ENCODE measurements around the gene CHKB. TPM values are rescaled to one million over a fixed set of nuclear protein-coding genes. Genes with fewer than 3 reads are reported as not detected.
"Not testable (repeated sequence)": the region's sequence is repeated elsewhere in the genome, so short reads cannot be mapped to it uniquely, and the experiment has no call there.

The CHKB gene
- total RNA-seq, 5 donors from 2014 or later (not counting 1 experiment from before 2014, with no cell fraction given) = 151 to 209 (median 203) TPM

DNA sequence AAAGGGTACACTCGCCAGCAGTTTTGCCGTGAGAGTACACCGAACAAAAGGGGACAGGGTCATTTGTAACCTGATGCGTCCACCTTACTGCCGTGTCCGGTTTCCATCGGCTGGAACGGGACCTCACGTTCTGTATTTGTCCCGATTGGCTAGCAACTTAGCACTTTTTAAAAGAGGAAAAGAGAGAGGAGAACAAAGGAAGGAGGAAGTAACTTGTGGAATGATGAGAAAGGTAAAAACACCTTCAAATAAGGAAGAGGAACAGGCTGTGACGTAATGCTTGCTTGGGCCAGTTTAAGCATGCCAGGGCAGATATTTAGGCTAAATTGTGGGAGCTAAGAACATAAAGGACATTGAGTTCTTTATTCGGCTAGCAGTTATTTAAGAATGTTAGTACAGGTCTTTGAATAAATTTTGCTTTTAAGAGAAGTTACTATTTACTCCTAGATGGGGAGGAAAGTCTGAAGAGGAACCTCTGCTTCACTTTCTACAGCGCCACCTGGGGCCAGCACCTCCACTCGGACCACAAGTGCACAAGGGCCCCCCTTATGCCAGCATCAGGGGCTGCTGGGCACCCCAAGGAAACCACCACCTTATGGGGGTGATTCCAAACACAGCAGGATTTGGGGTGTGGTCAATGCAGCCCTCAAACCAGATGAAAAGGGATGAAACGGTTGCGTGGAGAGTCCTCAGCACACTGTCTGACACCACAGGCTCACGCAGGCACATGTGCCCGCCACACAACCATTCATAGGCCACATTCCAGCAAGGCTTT lies 39.5 kb upstream of the CHKB start:
- Mint-ChIP-seq H3K27ac (peak overlapping the region; percentile 97 to 99), H3K27me3 (no peaks in the 10 kb centered on the region), H3K36me3 (peaks cover 3% of the 10 kb centered on the region), H3K9me3 (no peaks in the 10 kb centered on the region), H3K4me3 (peak overlapping the region; percentile 88 to 90 (median 90)), H3K4me1 (peaks cover 41 to 44% (median 43%) of the 10 kb centered on the region in 3 donors)
- no peak for ATAC-seq (replicated peaks in 1 of 4)
- Histone ChIP-seq H3K4me1 (ENCODE audit: control insufficient read depth in 1 of 2, extremely low read depth in 1 of 2, insufficient read depth in 2 of 2, low read length in 2 of 2) (peaks cover 26 to 49% of the 10 kb centered on the region in 2 experiments), H3K36me3 (ENCODE audit: control insufficient read depth in 2 of 2, extremely low read depth in 1 of 2, insufficient read depth in 1 of 2, low read length in 1 of 2) (peaks cover 2 to 17% of the 10 kb centered on the region in 2 donors), H3K4me3 (ENCODE audit: control insufficient read depth in 1 of 2, extremely low read depth in 1 of 2, low read length in 1 of 2) (peak overlapping the region; percentile 60 to 77), H3K27me3 (replicated peaks in 1 of 2; ENCODE audit: control insufficient read depth in 2 of 2, extremely low read depth in 1 of 2, insufficient read depth in 2 of 2, low read length in 1 of 2) (no peaks in the 10 kb centered on the region), H3K27ac (ENCODE audit: low read length) (peak overlapping the region; percentile 96), H3K9me3 (no peaks in the 10 kb centered on the region)
- peak in 22 of 35 experiments; percentile 18 to 60 (median 36) for DNase-seq
- WGBS (ENCODE audit: insufficient coverage) = 17% methylated on average over 11 of the region's 18 CpGs
- ChIA-PET POLR2A (interaction anchor here in 1 of 2 donors (1.5 kb wide), 1 partner anchor 114 kb away, joined by 6 read pairs; the partner anchor contains the start of genes LMF2 and NCAPH2), CTCF (interaction anchor here in 1 of 2 donors (1.0 to 3.2 kb wide), 5 partner anchors 10 to 125 kb away, joined by 3 to 35 read pairs (median 7); partner anchors contain the start of genes LMF2, NCAPH2 and SCO2)

- H3K4me3 Mint-ChIP-seq = peak overlapping the region; percentile 88 to 90 (median 90)
- peaks cover 3% of the 10 kb centered on the region for H3K36me3 Mint-ChIP-seq
- Histone ChIP-seq H3K36me3 (ENCODE audit: control insufficient read depth in 2 of 2, extremely low read depth in 1 of 2, insufficient read depth in 1 of 2, low read length in 1 of 2) (peaks cover 2 to 14% of the 10 kb centered on the region in 2 donors), H3K4me3 (ENCODE audit: control insufficient read depth in 1 of 2, extremely low read depth in 1 of 2, low read length in 1 of 2) (peak overlapping the region; percentile 60 to 77), H3K9me3 (no peaks in the 10 kb centered on the region), H3K27me3 (replicated peaks in 1 of 2; ENCODE audit: control insufficient read depth in 2 of 2, extremely low read depth in 1 of 2, insufficient read depth in 2 of 2, low read length in 1 of 2) (no peaks in the 10 kb centered on the region), H3K27ac (ENCODE audit: low read length) (peak overlapping the region; percentile 96), H3K4me1 (ENCODE audit: control insufficient read depth in 1 of 2, extremely low read depth in 1 of 2, insufficient read depth in 2 of 2, low read length in 2 of 2) (peaks cover 26 to 42% of the 10 kb centered on the region in 2 experiments)
- H3K27me3 Mint-ChIP-seq = no peaks in the 10 kb centered on the region
- CTCF ChIA-PET = interaction anchor here (0.6 to 3.2 kb wide), 17 partner anchors 9 to 380 kb away, joined by 3 to 35 read pairs (median 5); partner anchors contain the start of genes HDAC10 (in 1 of the 2), LMF2 (in 1 of the 2), NCAPH2 (in 1 of the 2) and SCO2 (in 1 of the 2)
- DNase-seq (peak; percentile 37 to 83 (median 61)), ATAC-seq (replicated peaks in 1 of 4) (peak; percentile 60 to 79 (median 74))
- peaks cover 37 to 41% (median 40%) of the 10 kb centered on the region in 3 donors for H3K4me1 Mint-ChIP-seq
- POLR2A ChIA-PET = interaction anchor here in 1 of 2 donors (0.9 to 1.5 kb wide), 2 partner anchors 114 to 152 kb away, joined by 5 to 6 read pairs; partner anchors contain the start of genes LMF2 and NCAPH2
- 0% methylated on average over 3 of the region's 10 CpGs for WGBS (ENCODE audit: insufficient coverage)
- H3K9me3 Mint-ChIP-seq = no peaks in the 10 kb centered on the region
- H3K27ac Mint-ChIP-seq = peak overlapping the region; percentile 97 to 99
These were observed 38.8 kb upstream of the CHKB start for GRCh38 chr22:50621356-50621880.

DNA sequence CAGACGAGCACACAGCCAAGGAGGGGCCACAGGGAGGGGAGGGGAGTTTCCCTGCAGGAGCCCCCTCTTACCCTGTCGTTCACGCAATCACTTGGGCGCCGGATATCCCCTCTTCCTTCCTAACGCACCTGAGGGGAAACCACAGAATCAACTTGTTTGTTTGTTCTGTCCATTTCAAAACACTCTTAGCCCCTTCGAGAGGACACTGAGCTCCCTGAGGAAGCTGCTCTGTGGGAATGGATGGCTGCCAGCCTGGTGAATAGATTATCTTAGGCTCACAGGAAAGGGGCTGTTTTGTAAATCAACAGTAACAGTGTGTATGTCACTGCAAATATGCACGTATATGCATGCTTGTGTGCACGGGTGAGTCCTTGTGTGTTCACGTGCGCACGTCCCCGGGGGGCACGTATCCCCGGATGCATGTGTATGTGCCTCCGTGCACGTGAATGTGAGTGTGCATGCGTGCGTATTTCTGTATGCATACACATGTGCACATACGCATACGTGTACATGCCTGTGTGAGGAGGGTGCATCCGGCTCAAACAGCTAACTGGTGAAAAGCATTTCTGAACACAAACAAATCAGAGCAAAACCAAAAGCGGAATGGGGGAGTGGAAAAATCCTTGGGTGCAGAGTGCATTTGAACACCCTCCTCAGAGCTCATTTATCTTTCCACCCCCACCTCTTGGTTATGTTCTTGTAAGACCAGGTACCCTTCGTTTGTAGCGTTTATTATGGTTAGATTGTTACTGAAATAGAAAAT lies 38.1 kb upstream of the CHKB start:
- ATAC-seq (replicated peaks in 1 of 4) (peak; percentile 67 to 77 (median 73)), DNase-seq (peak; percentile 44 to 97 (median 91))
- H3K27ac ChIP-seq (ENCODE audit: low read length) = peak overlapping the region; percentile 96
- no peaks in the 10 kb centered on the region for H3K27me3 ChIP-seq (replicated peaks in 1 of 2; ENCODE audit: control insufficient read depth in 2 of 2, extremely low read depth in 1 of 2, insufficient read depth in 2 of 2, low read length in 1 of 2)
- H3K4me3 ChIP-seq (ENCODE audit: control insufficient read depth in 1 of 2, extremely low read depth in 1 of 2, low read length in 1 of 2) = peak overlapping the region; percentile 60 to 77
- no peaks in the 10 kb centered on the region for H3K9me3 Mint-ChIP-seq
- CTCF ChIA-PET = interaction anchor here (0.5 to 3.2 kb wide), 25 partner anchors 8 to 851 kb away, joined by 3 to 35 read pairs (median 4); partner anchors contain the start of genes HDAC10 (in 1 of the 2), LMF2 (in 1 of the 2), NCAPH2 (in 1 of the 2) and SCO2 (in 1 of the 2)
- H3K4me1 Mint-ChIP-seq = peaks cover 36 to 40% (median 39%) of the 10 kb centered on the region in 3 donors
- H3K4me3 Mint-ChIP-seq = peak overlapping the region; percentile 88 to 90 (median 90)
- POLR2A ChIA-PET = interaction anchor here in 1 of 2 donors (0.7 to 1.5 kb wide), 3 partner anchors 58 to 151 kb away, joined by 5 to 6 read pairs (median 5); partner anchors contain the start of genes LMF2 and NCAPH2
- H3K36me3 ChIP-seq (ENCODE audit: control insufficient read depth in 2 of 2, extremely low read depth in 1 of 2, insufficient read depth in 1 of 2, low read length in 1 of 2) = peaks cover 2 to 10% of the 10 kb centered on the region in 2 donors
- peaks cover 3% of the 10 kb centered on the region for H3K36me3 Mint-ChIP-seq
- H3K9me3 ChIP-seq = no peaks in the 10 kb centered on the region
- H3K27me3 Mint-ChIP-seq = no peaks in the 10 kb centered on the region
- H3K27ac Mint-ChIP-seq = peak overlapping the region; percentile 97 to 99
- 0% methylated on average over 8 of the region's 25 CpGs for WGBS (ENCODE audit: insufficient coverage)
- H3K4me1 ChIP-seq (ENCODE audit: control insufficient read depth in 1 of 2, extremely low read depth in 1 of 2, insufficient read depth in 2 of 2, low read length in 2 of 2) = peaks cover 26 to 40% of the 10 kb centered on the region in 2 experiments

GRCh38 chr22:50614296-50614695 lies 31.6 kb upstream of the CHKB start:
- H3K27ac Mint-ChIP-seq; H3K4me1 ChIP-seq (ENCODE audit: control insufficient read depth in 1 of 2, extremely low read depth in 1 of 2, insufficient read depth in 2 of 2, low read length in 2 of 2); H3K9me3 ChIP-seq; H3K4me3 Mint-ChIP-seq; ATAC-seq (replicated peaks in 1 of 4); POLR2A ChIA-PET; H3K36me3 ChIP-seq (ENCODE audit: control insufficient read depth in 2 of 2, extremely low read depth in 1 of 2, insufficient read depth in 1 of 2, low read length in 1 of 2); H3K36me3 Mint-ChIP-seq; H3K4me1 Mint-ChIP-seq; H3K9me3 Mint-ChIP-seq; DNase-seq; H3K4me3 ChIP-seq (ENCODE audit: control insufficient read depth in 1 of 2, extremely low read depth in 1 of 2, low read length in 1 of 2); H3K27ac ChIP-seq (ENCODE audit: low read length): not testable (repeated sequence)
- no CpG with 5 or more reads among the region's 3 CpGs for WGBS (ENCODE audit: insufficient coverage)
- H3K27me3 Mint-ChIP-seq = peaks cover 13 to 18% of the 10 kb centered on the region in 2 donors
- CTCF ChIA-PET = interaction anchor here in 1 of 2 donors (0.6 kb wide), 2 partner anchors 32 to 523 kb away, joined by 3 to 5 read pairs; no protein-coding TSS in a partner anchor
- peaks cover 0 to 33% of the 10 kb centered on the region in 2 experiments for H3K27me3 ChIP-seq (replicated peaks in 1 of 2; ENCODE audit: control insufficient read depth in 2 of 2, extremely low read depth in 1 of 2, insufficient read depth in 2 of 2, low read length in 1 of 2)

GRCh38 chr22:50613291-50613981 lies 30.8 kb upstream of the CHKB start:
- no peak for DNase-seq
- Histone ChIP-seq H3K27ac (ENCODE audit: low read length) (no peak overlapping the region), H3K36me3 (ENCODE audit: control insufficient read depth in 2 of 2, extremely low read depth in 1 of 2, insufficient read depth in 1 of 2, low read length in 1 of 2) (no peaks in the 10 kb centered on the region), H3K4me3 (ENCODE audit: control insufficient read depth in 1 of 2, extremely low read depth in 1 of 2, low read length in 1 of 2) (no peak overlapping the region), H3K27me3 (replicated peaks in 1 of 2; ENCODE audit: control insufficient read depth in 2 of 2, extremely low read depth in 1 of 2, insufficient read depth in 2 of 2, low read length in 1 of 2) (peaks cover 0 to 34% of the 10 kb centered on the region in 2 experiments), H3K9me3 (no peaks in the 10 kb centered on the region), H3K4me1 (ENCODE audit: control insufficient read depth in 1 of 2, extremely low read depth in 1 of 2, insufficient read depth in 2 of 2, low read length in 2 of 2) (no peaks in the 10 kb centered on the region)
- Mint-ChIP-seq H3K27ac (no peak overlapping the region), H3K4me3 (no peak overlapping the region), H3K36me3 (no peaks in the 10 kb centered on the region), H3K9me3 (no peaks in the 10 kb centered on the region), H3K4me1 (peaks cover 4 to 7% (median 6%) of the 10 kb centered on the region in 3 donors), H3K27me3 (peaks cover 13 to 24% of the 10 kb centered on the region in 2 donors)
- no peak for ATAC-seq (replicated peaks in 1 of 4)
- ChIA-PET CTCF (no interaction called here), POLR2A (no interaction called here)
- 89% methylated on average over 16 of the region's 22 CpGs for WGBS (ENCODE audit: insufficient coverage)

Measured in T-cell (primary cell).